ENCODE measurements around the gene THAP11. TPM values are rescaled to one million over a fixed set of nuclear protein-coding genes. Genes with fewer than 3 reads are reported as not detected.

Gene THAP11
- total RNA-seq, 3 donors from 2014 or later (not counting 1 experiment from before 2014, with no cell fraction given), result 25.5 to 35.8 (median 30.3) TPM

DNA sequence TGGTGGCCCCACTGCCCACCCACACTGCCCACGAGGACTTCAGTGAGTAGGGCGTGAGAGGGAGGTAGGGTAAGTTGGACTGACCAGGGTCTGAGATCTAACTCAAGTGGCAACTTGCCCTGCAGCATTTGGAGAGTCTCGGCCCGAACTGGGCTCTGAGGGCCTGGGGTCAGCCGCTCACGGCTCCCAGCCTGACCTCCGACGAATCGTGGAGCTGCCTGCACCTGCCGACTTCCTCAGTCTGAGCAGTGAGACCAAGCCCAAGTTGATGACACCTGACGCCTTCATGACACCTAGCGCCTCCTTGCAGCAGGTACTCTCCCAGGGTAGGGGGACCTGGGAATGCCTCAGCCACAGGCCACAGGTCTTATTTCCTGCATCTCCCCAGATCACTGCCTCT lies 37.3 kb downstream of the THAP11 start:
- H3K27ac ChIP-seq (ENCODE audit: low read length), result no peak overlapping the region
- Mint-ChIP-seq H3K27me3 (ENCODE audit: low read depth in 2 of 2) (no peaks in the 10 kb centered on the region), H3K4me1 (peaks cover 16 to 22% of the 10 kb centered on the region in 2 donors), H3K4me3 (no peak overlapping the region), H3K27ac (no peak overlapping the region), H3K9me3 (no peaks in the 10 kb centered on the region), H3K36me3 (no peaks in the 10 kb centered on the region)
- DNase-seq (no peak), ATAC-seq (no peak)
- no peaks in the 10 kb centered on the region for H3K27me3 ChIP-seq (ENCODE audit: control insufficient read depth, insufficient read depth, low read length)
- H3K36me3 ChIP-seq (ENCODE audit: control insufficient read depth, insufficient read depth, low read length), result peaks cover 81% of the 10 kb centered on the region
- 96% methylated on average over 12 of the region's 12 CpGs for WGBS (ENCODE audit: insufficient coverage)
- H3K4me3 ChIP-seq (ENCODE audit: low read length), result no peak overlapping the region
- intact Hi-C loops (cut with micrococcal nuclease), result no loop called here
- H3K4me1 ChIP-seq (ENCODE audit: control insufficient read depth, insufficient read depth, low read length), result peaks cover under 1% of the 10 kb centered on the region
- no peaks in the 10 kb centered on the region for H3K9me3 ChIP-seq (ENCODE audit: control insufficient read depth, insufficient read depth, low read length)
- TF ChIP-seq CTCF (IDR thresholded peaks at IDR 0.05), result no peak

- Histone ChIP-seq H3K27ac (ENCODE audit: low read length) (no peak overlapping the region), H3K27me3 (ENCODE audit: control insufficient read depth, insufficient read depth, low read length) (no peaks in the 10 kb centered on the region), H3K36me3 (ENCODE audit: control insufficient read depth, insufficient read depth, low read length) (peaks cover 85% of the 10 kb centered on the region), H3K4me1 (ENCODE audit: control insufficient read depth, insufficient read depth, low read length) (no peaks in the 10 kb centered on the region), H3K4me3 (ENCODE audit: low read length) (no peak overlapping the region), H3K9me3 (ENCODE audit: control insufficient read depth, insufficient read depth, low read length) (no peaks in the 10 kb centered on the region)
- no peak for TF ChIP-seq CTCF (IDR thresholded peaks at IDR 0.05)
- WGBS (ENCODE audit: insufficient coverage), result 88% methylated on average over 5 of the region's 5 CpGs
- Mint-ChIP-seq H3K36me3 (no peaks in the 10 kb centered on the region), H3K27ac (no peak overlapping the region), H3K9me3 (no peaks in the 10 kb centered on the region), H3K4me3 (no peak overlapping the region), H3K27me3 (ENCODE audit: low read depth in 2 of 2) (no peaks in the 10 kb centered on the region), H3K4me1 (peaks cover 12 to 17% of the 10 kb centered on the region in 2 donors)
- DNase-seq (no peak), ATAC-seq (no peak)
- intact Hi-C loops (cut with micrococcal nuclease), result no loop called here
These were observed 37.8 kb downstream of the THAP11 start for GRCh38 chr16:67879936-67880335.

- H3K27ac Mint-ChIP-seq, result no peak overlapping the region
- ATAC-seq (no peak), DNase-seq (no peak)
- H3K4me3 Mint-ChIP-seq, result no peak overlapping the region
- no peaks in the 10 kb centered on the region for H3K4me1 ChIP-seq (ENCODE audit: control insufficient read depth, insufficient read depth, low read length)
- intact Hi-C loops (cut with micrococcal nuclease), result no loop called here
- no peaks in the 10 kb centered on the region for H3K36me3 Mint-ChIP-seq
- peaks cover 88% of the 10 kb centered on the region for H3K36me3 ChIP-seq (ENCODE audit: control insufficient read depth, insufficient read depth, low read length)
- no peaks in the 10 kb centered on the region for H3K9me3 ChIP-seq (ENCODE audit: control insufficient read depth, insufficient read depth, low read length)
- no peaks in the 10 kb centered on the region for H3K27me3 ChIP-seq (ENCODE audit: control insufficient read depth, insufficient read depth, low read length)
- peaks cover 5 to 11% of the 10 kb centered on the region in 2 donors for H3K4me1 Mint-ChIP-seq
- H3K9me3 Mint-ChIP-seq, result no peaks in the 10 kb centered on the region
- no peak overlapping the region for H3K4me3 ChIP-seq (ENCODE audit: low read length)
- TF ChIP-seq CTCF (IDR thresholded peaks at IDR 0.05), result no peak
- 95% methylated on average over 13 of the region's 13 CpGs for WGBS (ENCODE audit: insufficient coverage)
- H3K27me3 Mint-ChIP-seq (ENCODE audit: low read depth in 2 of 2), result no peaks in the 10 kb centered on the region
- H3K27ac ChIP-seq (ENCODE audit: low read length), result no peak overlapping the region
These were observed 38.5 kb downstream of the THAP11 start for GRCh38 chr16:67880584-67880983.

GRCh38 chr16:67881621-67882161 lies 39.6 kb downstream of the THAP11 start:
- H3K36me3 Mint-ChIP-seq, result no peaks in the 10 kb centered on the region
- H3K27ac ChIP-seq (ENCODE audit: low read length), result no peak overlapping the region

More at GRCh38 chr16:67881621-67882161, 39.6 kb downstream of the THAP11 start:
- H3K4me1 ChIP-seq (ENCODE audit: control insufficient read depth, insufficient read depth, low read length), result no peaks in the 10 kb centered on the region
- Mint-ChIP-seq H3K27ac (no peak overlapping the region), H3K4me3 (no peak overlapping the region), H3K4me1 (peaks cover 0 to 4% of the 10 kb centered on the region in 2 donors), H3K27me3 (ENCODE audit: low read depth in 2 of 2) (no peaks in the 10 kb centered on the region), H3K9me3 (no peaks in the 10 kb centered on the region)
- intact Hi-C loops (cut with micrococcal nuclease), result no loop called here
- DNase-seq (no peak), ATAC-seq (no peak)
- no peaks in the 10 kb centered on the region for H3K27me3 ChIP-seq (ENCODE audit: control insufficient read depth, insufficient read depth, low read length)
- peaks cover 82% of the 10 kb centered on the region for H3K36me3 ChIP-seq (ENCODE audit: control insufficient read depth, insufficient read depth, low read length)
- H3K9me3 ChIP-seq (ENCODE audit: control insufficient read depth, insufficient read depth, low read length), result no peaks in the 10 kb centered on the region
- H3K4me3 ChIP-seq (ENCODE audit: low read length), result no peak overlapping the region
- TF ChIP-seq CTCF (IDR thresholded peaks at IDR 0.05), result no peak
- 95% methylated on average over 21 of the region's 21 CpGs for WGBS (ENCODE audit: insufficient coverage)

Data from natural killer cell (primary cell).